LNCAP (cell line): ENCODE results near the gene SKI.

Experiments used
- TF ChIP-seq, protein P1 (sequence below): fragments of 450-650 bp; IDR thresholded peaks from 2 replicates; pipeline ENCODE4 v1.5.1; 2017; ENCODE audit warnings: mild to moderate bottlenecking

Gene SKI

DNA sequence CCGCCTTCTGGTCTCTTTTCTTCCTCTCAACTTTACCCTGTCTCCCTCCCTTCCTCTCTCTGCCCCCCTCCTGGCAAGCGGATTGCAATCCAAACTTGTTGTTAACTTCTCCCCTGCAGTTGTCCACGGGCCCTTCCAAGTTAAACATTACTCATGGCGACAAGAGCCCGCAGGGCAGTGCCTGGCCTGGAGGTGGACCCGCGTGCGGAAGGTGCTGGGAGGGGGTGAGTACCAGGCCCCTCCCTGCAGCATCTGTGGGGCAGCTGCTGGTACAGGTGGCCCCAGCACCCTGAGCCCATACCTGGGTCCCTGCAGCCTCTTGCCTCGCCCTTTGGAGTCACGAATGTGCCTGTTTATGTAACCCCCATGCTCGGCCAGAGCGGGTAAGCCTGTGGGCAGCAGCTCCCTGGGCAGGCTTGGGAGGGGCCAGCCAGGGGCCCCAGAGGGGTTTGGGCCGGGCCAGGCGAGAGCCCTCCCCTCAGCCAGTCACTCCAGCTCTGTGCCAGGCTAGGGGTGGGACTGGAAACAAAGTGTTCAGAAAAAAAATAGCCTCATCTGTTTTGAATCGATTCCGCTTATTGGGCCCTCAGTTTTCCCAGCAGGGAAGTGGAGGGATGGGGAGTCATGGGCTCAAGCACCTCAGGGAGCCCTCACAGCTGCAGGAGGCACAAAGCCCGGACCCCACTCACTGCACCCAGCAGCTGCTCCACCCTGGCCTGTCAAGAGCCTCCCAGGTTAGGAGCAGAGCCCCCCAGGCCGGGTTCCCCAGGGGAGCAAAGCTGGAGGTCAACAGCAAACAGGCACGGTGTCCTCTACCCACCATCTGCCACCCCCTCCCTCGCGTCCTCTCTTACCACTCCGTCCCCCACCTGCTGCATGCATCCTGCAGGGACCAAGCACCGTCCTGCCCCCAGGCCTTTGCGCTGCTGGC, 19.5 kb upstream of the SKI start:
- TF ChIP-seq, protein P1, sequence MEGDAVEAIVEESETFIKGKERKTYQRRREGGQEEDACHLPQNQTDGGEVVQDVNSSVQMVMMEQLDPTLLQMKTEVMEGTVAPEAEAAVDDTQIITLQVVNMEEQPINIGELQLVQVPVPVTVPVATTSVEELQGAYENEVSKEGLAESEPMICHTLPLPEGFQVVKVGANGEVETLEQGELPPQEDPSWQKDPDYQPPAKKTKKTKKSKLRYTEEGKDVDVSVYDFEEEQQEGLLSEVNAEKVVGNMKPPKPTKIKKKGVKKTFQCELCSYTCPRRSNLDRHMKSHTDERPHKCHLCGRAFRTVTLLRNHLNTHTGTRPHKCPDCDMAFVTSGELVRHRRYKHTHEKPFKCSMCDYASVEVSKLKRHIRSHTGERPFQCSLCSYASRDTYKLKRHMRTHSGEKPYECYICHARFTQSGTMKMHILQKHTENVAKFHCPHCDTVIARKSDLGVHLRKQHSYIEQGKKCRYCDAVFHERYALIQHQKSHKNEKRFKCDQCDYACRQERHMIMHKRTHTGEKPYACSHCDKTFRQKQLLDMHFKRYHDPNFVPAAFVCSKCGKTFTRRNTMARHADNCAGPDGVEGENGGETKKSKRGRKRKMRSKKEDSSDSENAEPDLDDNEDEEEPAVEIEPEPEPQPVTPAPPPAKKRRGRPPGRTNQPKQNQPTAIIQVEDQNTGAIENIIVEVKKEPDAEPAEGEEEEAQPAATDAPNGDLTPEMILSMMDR: no peak; the same call in 1 of the 2 replicates

DNA sequence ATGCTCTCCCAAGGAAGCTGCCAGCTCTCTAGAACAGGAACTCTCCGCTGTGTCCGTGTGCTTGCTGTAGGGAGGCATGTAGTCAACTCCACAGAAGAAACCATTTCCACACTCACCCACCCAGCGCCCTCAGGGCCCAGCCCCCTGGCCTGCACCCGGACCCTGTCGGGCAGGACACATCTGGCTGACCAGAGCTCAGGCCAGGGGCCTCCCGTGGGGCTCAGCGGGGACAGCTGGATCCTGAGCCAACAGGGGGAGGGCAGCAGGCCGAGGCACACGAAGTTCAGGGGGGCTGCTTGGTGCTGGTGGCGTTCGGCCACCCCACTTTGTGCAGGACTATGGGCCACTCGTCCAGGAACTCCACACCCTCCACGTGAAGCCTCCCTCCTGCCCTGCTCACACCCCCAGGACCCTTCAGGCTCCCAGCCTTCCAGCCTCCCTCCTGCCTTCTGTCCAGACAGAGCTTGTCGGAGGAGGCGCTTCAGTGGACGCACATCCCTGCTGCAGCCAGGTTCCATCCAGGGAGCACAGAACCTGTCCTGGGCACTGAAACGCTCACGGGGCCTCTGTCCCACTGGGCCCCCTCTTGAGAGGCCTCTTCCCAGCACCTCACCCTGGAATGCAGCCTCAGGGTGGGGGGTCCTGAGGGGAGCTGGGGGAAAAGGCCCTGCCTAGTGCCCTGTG, 18.6 kb upstream of the SKI start:
- TF ChIP-seq, protein P1: no peak

DNA sequence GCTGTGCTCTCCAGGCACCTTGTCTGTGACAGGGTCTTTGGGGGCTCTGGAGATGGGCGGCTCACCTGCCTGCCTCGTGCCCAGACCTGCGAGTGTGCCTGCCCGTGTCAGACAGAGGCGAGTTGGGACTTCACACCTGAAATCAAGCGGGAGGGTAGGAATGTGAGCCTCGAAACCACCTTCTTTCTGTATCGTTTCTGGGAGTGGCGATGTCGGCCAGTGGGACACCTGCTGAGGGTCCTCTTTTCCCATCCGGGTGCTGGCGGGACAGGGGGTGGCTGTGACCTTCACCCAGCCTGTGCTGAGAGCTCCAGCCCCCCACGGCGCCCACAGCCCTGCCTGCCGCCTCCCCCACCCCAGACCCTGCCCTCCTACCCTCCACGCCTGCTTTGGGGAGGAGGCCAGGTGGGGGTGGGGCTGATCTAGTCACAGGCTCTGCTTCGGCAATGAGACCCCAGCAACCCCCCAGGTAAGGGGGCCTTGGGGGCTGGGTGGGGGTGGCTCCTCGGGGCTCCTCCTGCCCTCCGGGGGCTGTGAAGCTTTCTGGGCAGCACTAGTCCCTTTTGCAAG, 17.9 kb upstream of the SKI start:
- TF ChIP-seq, protein P1: no peak

DNA sequence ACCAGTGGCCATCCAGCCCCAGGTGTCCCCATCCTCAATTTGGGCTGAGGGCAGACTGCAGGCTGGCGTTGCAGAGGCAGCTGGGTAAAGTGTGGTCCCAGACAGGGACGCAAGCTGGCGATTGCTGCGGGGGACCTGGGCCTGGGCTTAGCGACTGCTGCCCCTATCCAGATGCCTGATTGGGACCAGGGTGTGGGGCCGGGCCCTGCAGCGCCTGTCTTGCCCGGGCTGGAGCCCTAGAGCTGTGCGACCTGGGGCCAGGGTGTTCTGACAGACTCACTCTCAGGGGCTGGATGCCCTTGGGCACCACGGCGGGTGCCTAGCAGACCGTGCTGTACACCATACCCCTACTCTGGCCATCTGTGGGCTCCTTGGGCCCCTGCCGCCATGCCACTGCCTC, 17.3 kb upstream of the SKI start:
- TF ChIP-seq, protein P1: no peak

DNA sequence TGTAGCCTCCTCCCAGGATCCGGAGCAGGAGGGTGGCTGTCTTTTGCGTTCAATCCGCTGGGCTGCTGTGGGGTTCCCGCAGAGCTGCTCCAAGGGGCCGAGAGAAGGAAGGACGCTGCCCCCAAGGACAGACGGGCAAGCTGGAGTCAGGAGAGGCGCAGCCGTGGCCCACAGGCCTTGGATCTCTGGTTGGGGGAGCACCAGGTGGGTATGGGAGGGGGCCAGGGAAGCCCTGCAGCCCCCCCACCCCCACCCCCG, 15.9 kb upstream of the SKI start:
- TF ChIP-seq, protein P1: no peak

DNA sequence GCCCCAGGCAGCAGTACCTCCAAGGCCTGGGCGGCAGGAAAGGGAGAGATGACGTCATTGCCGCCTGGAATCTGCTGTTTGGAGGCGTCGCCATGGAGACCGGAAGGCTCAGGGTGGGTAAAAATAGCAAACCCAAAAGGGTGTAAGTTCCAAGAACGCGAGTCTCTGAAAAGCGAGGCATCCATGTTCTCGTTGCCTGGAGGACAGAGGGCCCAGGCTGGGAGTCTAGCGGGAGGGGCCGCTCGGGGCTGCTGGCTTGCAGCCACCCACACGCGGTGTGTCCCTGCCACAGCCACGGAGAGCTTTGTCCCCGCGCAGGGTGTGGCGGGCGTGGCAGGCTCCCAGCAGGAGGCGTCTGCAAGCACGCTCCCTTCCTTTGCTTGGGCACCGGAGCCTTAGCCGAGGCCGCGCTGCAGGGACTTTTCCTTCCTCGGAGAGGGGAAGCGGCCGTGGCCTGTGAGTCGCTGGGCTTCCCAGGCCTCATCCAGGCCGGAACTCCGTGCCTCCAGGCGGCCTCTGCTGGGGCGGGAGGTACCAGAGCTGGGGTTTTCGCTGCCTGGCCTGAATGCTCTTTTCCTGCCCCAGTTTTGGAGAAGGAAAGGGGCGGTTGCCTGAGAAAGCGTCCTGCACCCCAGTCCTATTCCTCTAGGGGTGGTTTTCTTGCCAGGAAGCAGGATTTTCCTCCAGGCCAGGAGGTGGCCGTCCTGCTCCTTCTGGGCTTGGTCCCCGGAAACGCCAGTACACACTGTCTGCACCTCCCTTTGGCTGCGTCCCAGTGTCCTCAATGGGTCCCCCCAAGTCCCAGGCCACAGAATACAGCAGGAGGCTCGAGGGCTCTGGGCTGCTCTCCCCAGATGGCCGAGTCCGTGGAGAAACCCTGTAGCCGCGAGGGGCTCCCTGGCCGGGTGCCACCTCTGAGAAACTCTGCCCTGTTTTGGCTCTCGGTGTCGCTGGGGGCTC, 15.3 kb upstream of the SKI start:
- TF ChIP-seq, protein P1: no peak
